GM19397 (cell line): ENCODE measurements around the gene COPA.
"Not testable (repeated sequence)": the region's sequence is repeated elsewhere in the genome, so short reads cannot be mapped to it uniquely, and the experiment has no call there.

Experiments
- ATAC-seq: cut with Tn5 transposase; IDR thresholded peaks from one replicate; pipeline ENCODE4 v1.9.1; 2021; ENCODE audit warnings: mild to moderate bottlenecking, moderate library complexity; ENCODE audit not compliant: unreplicated experiment

Gene COPA

GRCh38 chr1:160330119-160330518 is 12.9 kb downstream of the COPA start:
- no peak for ATAC-seq

DNA sequence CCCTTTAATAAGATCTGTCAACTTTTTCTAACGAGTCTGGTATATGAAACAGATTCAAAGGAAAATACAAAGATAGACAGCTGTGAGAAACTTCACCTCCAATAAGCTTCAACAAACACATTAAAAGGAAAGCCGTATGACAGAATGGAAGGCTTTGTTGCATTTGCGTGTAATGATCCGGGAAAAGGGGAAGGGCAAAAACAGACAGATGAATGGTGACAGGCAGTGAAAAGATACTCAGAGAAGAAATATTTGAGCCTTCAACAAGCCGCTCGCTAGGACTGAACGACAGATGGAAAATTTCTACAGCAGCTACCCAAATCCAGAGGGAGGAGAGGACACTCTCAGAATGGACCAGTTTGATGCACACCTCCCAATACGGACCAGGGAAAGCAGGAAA is 14.9 kb downstream of the COPA start:
- ATAC-seq = no peak

DNA sequence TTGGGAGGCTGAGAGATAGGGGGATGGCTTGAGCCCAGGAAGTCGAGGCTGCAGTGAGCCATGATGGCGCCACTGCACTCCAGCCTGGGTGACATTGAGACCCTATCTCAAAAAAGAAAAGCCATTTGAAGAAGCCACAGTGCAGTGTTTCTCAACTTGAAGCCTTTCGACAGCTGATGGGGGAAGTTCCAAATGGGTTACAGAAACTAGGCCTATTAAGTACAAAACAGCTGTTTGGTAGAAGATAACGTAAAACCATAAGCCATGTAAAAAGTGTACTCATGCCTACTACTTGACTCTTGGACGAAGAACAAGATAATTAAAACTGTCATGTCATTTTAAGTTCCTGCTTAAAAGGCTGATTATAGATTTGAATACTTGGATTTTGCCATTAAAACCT is 16.6 kb downstream of the COPA start:
- no peak for ATAC-seq

- no peak for ATAC-seq
Observed at GRCh38 chr1:160325252-160325651, 17.8 kb downstream of the COPA start.

- no peak for ATAC-seq
Observed at GRCh38 chr1:160322831-160323230, 20.2 kb downstream of the COPA start.

DNA sequence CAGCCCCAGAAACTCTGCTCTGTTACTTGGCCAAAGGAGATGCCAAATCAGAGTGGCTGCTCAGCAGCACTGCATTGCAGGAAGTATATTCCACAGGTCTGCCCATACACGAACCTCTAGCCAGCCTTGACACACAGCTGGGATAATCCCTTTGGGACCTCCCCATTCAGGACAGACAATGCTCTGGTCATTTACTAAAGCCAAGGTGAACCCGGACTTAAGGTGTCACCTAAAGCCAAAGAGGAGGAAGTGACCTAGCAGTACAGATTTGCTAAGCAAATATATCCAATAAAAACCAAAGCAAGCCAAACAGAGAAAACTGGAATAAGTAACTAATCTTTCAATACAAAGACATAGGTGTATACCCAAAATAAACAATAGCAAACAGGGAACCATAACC is 27.7 kb downstream of the COPA start:
- no peak for ATAC-seq

- no peak for ATAC-seq
Observed at GRCh38 chr1:160309571-160309970, 33.5 kb downstream of the COPA start.

DNA sequence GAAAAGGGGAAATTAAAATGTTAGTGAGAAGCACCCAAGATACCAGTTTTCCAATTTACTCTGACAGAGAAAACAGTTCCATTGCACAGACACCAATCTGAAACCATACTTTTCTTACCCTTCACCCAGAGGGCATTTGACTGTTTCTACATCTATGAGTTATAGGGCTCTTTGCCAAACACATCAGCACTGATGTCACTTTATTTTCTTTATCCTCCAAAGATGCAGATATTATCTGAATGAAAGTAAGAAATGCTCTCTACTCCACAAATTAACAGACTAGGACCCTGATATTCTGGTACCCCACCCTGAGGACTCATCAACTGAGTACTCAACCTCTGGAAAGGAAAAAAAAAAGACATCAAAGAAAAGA is 33.9 kb downstream of the COPA start:
- ATAC-seq = no peak

GRCh38 chr1:160308451-160309184 is 34.4 kb downstream of the COPA start:
- ATAC-seq = no peak

GRCh38 chr1:160307118-160307791 is 35.8 kb downstream of the COPA start:
- ATAC-seq = no peak

DNA sequence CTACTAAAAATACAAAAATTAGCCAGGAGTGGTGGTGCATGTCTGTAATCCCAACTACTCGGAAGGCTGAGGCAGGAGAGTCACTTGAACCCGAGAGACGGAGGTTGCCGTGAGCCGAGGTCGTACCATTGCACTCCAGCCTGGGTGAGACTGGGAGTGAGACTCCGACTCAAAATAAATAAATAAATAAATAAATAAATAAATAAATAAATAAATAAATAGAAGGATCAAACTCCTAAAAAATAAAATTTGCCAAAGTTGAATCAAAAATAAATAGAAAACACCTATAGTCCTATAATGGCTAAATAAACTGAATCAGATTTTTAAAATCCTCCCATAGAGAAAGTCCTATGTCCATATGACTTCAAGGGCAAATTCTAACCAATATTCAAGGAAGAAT is 42.9 kb downstream of the COPA start:
- no peak for ATAC-seq

GRCh38 chr1:160296036-160296435 is 47.0 kb downstream of the COPA start:
- ATAC-seq = no peak

GRCh38 chr1:160293020-160293968 is 49.8 kb downstream of the COPA start:
- no peak for ATAC-seq

- ATAC-seq = no peak
Observed at GRCh38 chr1:160291248-160292220, 51.5 kb downstream of the COPA start.

- ATAC-seq = not testable (repeated sequence)
Observed at GRCh38 chr1:160287769-160288168, 55.3 kb downstream of the COPA start.

GRCh38 chr1:160285506-160285905 is 57.5 kb downstream of the COPA start:
- ATAC-seq = no peak

DNA sequence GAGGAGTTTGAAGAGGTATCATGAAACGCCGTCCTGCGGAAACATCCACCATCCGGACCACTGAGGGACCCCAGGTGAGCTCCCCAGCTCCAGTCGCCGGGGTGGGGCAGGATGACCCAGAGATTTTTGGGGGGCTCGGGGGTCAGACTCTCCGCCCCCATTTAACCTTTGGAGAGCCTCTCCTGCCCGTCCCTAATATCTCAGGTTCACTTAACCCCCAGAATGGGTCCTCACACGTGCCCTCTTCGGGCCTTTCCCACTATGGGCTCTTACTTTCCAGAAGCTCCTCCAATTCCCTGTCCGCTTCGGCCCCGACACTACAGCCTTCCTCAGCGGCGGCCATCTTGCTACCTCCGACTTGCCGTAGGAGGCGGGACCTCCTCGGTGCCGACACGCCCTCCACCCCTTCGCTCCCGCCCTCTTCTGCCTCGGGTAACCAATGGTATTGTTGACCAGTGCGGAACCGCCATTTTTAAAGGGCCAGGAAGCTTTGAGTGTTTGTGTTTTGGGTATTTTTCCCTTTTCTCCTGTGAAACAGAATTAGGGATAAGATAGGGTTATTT is 58.2 kb downstream of the COPA start, which contains the start of gene PEX19:
Gene PEX19 (minus strand): TSS at position 352 of the 563 bp plus-strand sequence. CDS start 9 bp downstream, at position 343.
- peak; percentile 99 for ATAC-seq

DNA sequence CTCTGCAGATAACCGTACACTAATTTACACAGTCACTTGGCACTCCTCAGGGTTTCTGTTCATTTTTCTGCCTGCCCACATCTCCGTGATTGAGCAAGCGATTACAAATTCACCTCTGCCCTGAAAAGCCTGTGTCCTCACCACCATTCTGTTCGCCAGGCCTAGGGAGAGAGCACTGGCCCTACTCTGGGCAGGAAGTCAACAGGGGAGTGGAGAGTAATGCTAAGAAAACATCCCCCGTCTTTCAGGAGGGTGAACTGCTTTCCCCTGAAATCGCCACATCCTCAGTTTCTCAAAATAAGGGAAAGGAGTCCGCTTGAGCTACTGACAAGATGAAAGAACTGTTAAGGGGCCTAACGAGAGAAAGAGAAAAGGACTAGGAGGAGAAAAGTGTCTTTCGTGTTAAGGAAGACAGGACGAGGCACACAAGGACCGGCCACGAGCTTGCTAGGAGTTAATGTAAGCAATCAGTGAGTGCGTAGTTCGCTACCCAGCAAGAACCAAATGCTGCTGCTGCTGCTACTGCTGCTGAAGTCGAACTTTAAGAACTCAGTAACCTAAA is 58.7 kb downstream of the COPA start:
- ATAC-seq = no peak

DNA sequence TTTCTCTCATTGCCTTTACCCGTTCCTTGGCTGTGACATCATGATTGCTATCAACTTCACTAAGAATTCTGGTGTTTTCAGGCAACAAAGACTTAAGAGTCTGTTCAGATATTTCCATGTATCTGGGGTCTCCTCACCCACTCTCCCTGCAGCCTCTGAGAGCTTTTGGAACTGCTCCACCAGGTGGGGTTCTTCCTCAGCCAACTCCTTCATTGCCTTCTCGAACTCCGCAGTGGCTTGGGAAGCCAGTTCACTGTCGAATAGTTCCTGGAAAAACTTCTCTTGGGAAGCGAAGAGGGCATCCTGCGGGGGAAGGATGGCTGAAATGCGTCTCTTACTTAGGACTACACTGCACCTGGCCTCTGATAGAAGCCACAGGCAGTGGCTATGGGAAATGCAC is 60.2 kb downstream of the COPA start:
- ATAC-seq = no peak

GRCh38 chr1:160277987-160278386 is 65.1 kb downstream of the COPA start:
- no peak for ATAC-seq
